Kidney epithelial cell (primary cell): Measurements from ENCODE around the gene ARMC5. TPM values are rescaled to one million over a fixed set of nuclear protein-coding genes. Genes with fewer than 3 reads are reported as not detected.

Experiments
- DNase-seq: peaks from one replicate; pipeline ENCODE4 v3.0.0-alpha.2; 2010; ENCODE audit warnings: low read depth
- H3K27me3 ChIP-seq: 2 replicates; pipeline ENCODE4 v1.6.0; 2011; ENCODE audit warnings: low read length; ENCODE audit not compliant: control insufficient read depth, insufficient read depth
- H3K36me3 ChIP-seq: 2 replicates; pipeline ENCODE4 v1.5.1; 2011; ENCODE audit warnings: low read length; ENCODE audit not compliant: control insufficient read depth, insufficient read depth
- H3K4me3 ChIP-seq: 2 replicates; pipeline ENCODE4 v1.5.1; 2011; ENCODE audit warnings: low read depth, mild to moderate bottlenecking, control low read depth, low read length
- CTCF ChIP-seq: IDR thresholded peaks from 2 replicates; pipeline ENCODE4 v1.5.1; 2011; ENCODE audit warnings: mild to moderate bottlenecking, moderate library complexity, low read length, control low read depth, inconsistent platforms; ENCODE audit not compliant: insufficient read depth, poor library complexity, severe bottlenecking
- total RNA-seq: library from RNA; depleted of rRNA; stranded (reverse); fragments of >200 nt; gene quantifications from 2 replicates; pipeline ENCODE4 v1.2.3, GENCODE V29; 2015

The ARMC5 gene
- total RNA-seq, 1 donor from 2014 or later = 18.7 TPM

DNA sequence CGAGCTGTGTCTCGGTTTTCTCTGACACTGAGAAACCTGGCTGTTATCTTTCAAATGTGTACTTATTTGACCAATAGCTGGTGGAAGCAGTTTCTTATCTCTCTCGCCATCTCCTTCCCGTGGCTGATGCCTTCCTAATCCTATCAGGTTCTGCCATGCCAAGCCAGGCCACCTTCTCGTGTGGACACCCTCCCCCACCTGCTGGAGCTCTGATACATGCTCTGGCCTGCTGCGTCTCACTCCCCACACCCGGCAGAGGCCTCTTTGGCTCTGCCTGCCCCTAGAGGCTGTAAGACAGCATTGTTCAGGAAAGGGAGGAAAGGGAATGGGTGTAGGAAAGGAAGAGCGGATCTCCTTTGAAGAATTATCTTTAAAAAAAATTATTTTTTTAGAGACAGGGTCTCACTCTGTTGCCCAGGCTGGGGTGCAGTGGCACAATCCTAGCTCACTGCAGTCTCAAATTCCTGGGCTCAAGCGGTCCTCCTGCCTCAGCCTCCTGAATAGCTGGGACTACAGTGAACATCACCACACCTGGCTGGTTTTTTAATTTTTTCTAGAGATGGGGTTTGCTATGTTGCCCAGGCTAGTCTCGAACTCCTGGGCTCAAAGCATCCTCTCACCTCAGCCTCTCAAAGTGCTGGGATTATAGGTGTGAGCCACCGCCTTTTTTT, 7.5 kb upstream of the ARMC5 start:
- DNase-seq = no peak
- no peak overlapping the region for H3K4me3 ChIP-seq
- peak; percentile 78 for TF ChIP-seq CTCF

DNA sequence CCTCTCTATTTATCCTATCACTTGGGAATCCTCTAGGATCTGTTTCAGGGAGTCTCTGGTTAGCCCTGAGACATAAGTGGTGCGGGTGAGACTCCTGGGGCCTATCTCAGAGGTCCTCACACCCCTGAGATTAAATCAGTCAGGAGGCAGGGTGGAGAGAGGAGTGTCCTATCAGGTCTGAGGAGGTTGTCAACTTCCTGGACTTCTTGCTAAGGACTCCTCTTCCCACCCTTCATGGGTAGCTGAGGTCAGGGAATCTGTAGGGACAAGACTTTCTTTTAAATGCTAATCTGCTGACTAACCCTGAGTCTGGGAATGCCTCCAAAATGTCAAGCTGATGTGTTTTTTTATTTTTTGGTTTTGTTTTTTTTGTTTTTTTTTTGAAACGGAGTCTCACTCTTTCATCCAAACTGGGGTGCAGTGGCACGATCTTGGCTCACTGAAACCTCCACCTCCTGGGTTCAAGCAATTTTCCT, 6.6 kb upstream of the ARMC5 start:
- Histone ChIP-seq H3K4me3 (no peak overlapping the region), H3K27me3 (no peaks in the 10 kb centered on the region), H3K36me3 (no peaks in the 10 kb centered on the region)
- no peak for TF ChIP-seq CTCF
- DNase-seq = no peak

More for the DNA sequence above, 7.5 kb upstream of the ARMC5 start:
- H3K36me3 ChIP-seq = no peaks in the 10 kb centered on the region
- no peaks in the 10 kb centered on the region for H3K27me3 ChIP-seq

DNA sequence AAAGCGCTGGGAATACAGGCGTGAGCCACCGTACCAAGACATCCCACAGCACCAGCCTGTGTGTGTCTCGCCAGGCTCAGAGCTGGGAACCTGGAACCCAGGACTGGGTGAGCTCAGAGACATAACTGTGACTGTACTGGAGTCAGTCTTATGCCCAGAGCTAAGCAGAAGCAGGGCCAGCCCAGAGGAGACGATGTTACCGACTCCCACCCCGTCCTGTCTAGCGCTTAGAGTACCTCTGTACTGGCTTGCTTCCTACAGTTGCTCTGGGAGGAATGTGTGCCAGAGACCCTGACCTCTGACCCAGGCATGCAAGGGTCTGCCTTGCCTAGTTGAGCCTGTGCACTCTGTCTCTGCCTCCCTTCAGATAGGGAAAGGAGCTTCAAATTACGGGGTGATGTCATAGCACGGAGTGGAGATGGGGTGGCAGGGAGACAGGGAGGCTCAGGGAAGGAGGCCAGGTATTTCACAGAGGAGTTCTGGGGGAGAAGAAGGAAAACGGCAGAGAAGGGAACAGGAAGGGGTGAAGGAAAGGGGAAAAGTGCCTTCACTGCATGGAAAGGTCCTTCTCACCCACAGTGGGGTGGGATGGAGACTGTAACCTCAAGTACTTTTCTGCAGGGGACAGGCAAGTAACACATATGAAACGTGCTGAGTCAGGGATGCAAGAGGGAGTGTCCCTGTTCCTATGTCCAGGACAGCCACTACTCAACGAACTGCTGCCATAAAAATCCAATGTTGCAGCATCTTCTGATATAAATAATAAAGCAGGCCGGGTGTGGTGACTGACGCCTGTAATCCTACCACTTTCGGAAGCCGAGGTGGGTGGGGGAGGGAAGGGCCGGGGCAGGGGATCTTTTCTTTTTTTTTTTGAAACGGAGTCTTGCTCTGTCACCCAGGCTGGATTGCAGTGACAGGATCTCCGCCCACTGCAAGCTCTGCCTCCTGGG, 5.8 kb upstream of the ARMC5 start:
- Histone ChIP-seq H3K27me3 (no peaks in the 10 kb centered on the region), H3K4me3 (no peak overlapping the region), H3K36me3 (no peaks in the 10 kb centered on the region)
- no peak for DNase-seq
- TF ChIP-seq CTCF = no peak

DNA sequence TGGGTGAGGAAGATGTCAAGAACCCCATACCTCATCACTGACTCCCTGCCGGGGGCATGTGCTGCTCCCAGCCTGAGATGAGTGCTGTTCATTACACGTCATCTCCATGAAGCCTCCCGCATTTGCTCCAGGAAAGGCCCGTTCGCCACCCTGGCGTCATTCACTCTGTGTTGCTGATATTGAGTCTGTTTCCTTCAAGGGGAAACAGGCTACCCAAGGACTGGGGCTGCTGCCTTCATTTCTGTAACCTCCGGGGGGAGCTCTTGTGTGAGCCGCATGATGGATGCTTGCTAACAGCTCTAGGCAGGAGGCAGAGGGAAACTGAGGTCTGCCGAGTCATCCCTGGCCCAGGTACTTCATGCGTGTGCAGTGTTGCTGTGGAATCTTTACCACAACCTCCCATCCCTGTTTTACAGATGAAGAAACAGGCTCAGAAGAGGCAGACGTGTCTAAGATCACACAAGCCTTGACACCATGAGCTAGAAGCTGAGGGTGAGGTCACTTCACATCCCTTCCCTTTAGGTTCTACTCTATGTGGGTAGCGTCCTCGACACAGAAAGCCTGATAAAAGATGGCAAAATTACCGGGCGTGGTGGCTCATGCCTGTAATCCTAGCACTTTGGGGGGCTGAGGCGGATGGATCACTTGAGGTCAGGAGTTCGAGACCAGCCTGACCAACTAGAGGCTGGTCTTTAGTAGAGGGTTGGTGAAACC, 3.5 kb upstream of the ARMC5 start:
- no peak overlapping the region for H3K4me3 ChIP-seq
- H3K36me3 ChIP-seq = no peaks in the 10 kb centered on the region
- no peak for DNase-seq
- peak; percentile 37 for TF ChIP-seq CTCF
- H3K27me3 ChIP-seq = no peaks in the 10 kb centered on the region

DNA sequence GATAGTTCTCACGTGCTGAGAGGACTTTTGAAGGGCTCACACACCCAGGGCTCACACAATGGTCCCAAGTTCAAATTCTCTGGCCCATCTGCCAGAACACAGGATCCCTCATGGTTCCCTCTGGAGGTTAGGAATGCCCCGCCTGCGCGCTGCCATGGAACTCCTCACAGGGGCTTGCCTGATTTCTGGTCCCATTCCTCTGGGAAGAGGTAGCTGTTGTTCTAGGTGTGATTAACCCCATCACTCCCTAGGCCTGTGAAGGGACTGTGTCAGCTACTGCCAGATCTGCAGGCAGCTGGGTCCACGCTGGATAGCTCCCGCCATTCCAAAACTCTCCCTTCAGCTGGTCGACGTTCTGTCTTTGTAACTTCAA, 2.3 kb upstream of the ARMC5 start:
- DNase-seq = no peak
- H3K4me3 ChIP-seq = no peak overlapping the region
- no peaks in the 10 kb centered on the region for H3K36me3 ChIP-seq
- TF ChIP-seq CTCF = no peak
- H3K27me3 ChIP-seq = no peaks in the 10 kb centered on the region
